ENCODE measurements around the gene IL4I1.

- no peak for TF ChIP-seq POLR2A (IDR thresholded peaks at IDR 0.05)
- TF ChIP-seq, protein P1, sequence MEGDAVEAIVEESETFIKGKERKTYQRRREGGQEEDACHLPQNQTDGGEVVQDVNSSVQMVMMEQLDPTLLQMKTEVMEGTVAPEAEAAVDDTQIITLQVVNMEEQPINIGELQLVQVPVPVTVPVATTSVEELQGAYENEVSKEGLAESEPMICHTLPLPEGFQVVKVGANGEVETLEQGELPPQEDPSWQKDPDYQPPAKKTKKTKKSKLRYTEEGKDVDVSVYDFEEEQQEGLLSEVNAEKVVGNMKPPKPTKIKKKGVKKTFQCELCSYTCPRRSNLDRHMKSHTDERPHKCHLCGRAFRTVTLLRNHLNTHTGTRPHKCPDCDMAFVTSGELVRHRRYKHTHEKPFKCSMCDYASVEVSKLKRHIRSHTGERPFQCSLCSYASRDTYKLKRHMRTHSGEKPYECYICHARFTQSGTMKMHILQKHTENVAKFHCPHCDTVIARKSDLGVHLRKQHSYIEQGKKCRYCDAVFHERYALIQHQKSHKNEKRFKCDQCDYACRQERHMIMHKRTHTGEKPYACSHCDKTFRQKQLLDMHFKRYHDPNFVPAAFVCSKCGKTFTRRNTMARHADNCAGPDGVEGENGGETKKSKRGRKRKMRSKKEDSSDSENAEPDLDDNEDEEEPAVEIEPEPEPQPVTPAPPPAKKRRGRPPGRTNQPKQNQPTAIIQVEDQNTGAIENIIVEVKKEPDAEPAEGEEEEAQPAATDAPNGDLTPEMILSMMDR (IDR thresholded peaks at IDR 0.05 in 4 of 5, conservative IDR thresholded peaks at IDR 0.05 in 1 of 5), result no peak
Observed at GRCh38 chr19:49895566-49896297, 955 bp downstream of the IL4I1 start.
